IMR-90 (cell line): ENCODE data around the gene SEPTIN8.

Source experiments
- MAZ ChIP-seq: IDR thresholded peaks from 2 replicates; pipeline ENCODE4 v1.6.1; 2012; ENCODE audit warnings: low read depth, mild to moderate bottlenecking, low read length, improper control_type of control experiment, moderate library complexity, borderline replicate concordance
- POLR2A ChIP-seq: IDR thresholded peaks from 2 replicates; pipeline ENCODE4 v1.6.1; 2012; ENCODE audit warnings: mild to moderate bottlenecking, low read depth, low read length
- RCOR1 ChIP-seq: IDR thresholded peaks from 2 replicates; pipeline ENCODE4 v1.6.1; 2012; ENCODE audit warnings: mild to moderate bottlenecking, low read length, improper control_type of control experiment; ENCODE audit not compliant: insufficient replicate concordance
- SMC3 ChIP-seq: fragments of 150-350 bp; IDR thresholded peaks from 2 replicates; pipeline ENCODE4 v1.6.1; 2016; ENCODE audit warnings: low read depth, mild to moderate bottlenecking, antibody characterized with exemption, low read length, moderate library complexity
- TF ChIP-seq, protein P1 (sequence below): conservative IDR thresholded peaks from 2 replicates; pipeline ENCODE4 v1.5.1; 2012; ENCODE audit warnings: mild to moderate bottlenecking, low read depth, low read length, improper control_type of control experiment

DNA sequence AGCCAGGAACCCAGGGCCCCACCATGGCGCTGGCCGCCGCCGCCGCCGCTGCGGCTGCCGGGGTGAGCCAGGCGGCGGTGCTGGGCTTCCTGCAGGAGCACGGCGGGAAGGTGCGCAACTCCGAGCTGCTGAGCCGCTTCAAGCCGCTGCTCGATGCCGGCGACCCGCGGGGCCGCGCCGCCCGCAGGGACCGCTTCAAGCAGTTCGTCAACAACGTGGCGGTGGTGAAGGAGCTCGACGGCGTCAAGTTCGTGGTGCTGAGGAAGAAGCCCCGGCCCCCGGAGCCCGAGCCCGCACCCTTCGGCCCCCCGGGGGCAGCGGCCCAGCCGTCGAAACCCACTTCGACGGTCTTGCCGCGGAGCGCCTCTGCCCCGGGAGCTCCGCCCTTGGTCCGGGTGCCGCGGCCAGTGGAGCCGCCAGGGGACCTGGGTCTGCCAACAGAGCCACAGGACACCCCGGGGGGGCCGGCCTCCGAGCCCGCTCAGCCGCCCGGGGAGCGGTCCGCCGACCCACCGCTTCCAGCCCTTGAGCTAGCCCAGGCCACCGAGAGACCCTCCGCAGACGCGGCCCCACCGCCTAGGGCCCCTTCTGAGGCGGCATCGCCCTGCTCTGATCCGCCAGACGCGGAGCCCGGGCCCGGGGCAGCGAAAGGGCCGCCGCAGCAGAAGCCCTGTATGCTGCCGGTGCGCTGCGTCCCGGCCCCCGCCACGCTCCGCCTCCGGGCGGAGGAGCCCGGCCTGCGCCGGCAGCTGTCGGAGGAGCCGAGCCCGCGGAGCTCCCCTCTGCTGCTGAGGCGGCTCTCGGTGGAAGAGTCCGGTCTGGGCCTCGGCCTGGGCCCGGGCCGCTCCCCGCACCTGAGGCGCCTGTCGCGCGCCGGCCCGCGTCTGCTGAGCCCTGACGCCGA is 36.8 kb upstream of the SEPTIN8 start:
- TF ChIP-seq, protein P1, sequence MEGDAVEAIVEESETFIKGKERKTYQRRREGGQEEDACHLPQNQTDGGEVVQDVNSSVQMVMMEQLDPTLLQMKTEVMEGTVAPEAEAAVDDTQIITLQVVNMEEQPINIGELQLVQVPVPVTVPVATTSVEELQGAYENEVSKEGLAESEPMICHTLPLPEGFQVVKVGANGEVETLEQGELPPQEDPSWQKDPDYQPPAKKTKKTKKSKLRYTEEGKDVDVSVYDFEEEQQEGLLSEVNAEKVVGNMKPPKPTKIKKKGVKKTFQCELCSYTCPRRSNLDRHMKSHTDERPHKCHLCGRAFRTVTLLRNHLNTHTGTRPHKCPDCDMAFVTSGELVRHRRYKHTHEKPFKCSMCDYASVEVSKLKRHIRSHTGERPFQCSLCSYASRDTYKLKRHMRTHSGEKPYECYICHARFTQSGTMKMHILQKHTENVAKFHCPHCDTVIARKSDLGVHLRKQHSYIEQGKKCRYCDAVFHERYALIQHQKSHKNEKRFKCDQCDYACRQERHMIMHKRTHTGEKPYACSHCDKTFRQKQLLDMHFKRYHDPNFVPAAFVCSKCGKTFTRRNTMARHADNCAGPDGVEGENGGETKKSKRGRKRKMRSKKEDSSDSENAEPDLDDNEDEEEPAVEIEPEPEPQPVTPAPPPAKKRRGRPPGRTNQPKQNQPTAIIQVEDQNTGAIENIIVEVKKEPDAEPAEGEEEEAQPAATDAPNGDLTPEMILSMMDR, result no peak
- TF ChIP-seq SMC3 (no peak), POLR2A (no peak), MAZ (no peak), RCOR1 (no peak)
